HEK293T (cell line): ENCODE data around the gene KCNJ10.

ENCODE experiments used
- CTCF ChIA-PET: fragments of 350-600 bp; formaldehyde crosslinking; extraction: SDS; loops from one replicate; lab custom pipeline; 2021; ENCODE audit warnings: antibody characterized with exemption, inconsistent platforms; lab: Yijun Ruan, JAX
- POLR2A ChIA-PET: fragments of 350-600 bp; formaldehyde crosslinking; extraction: SDS; loops from one replicate; lab custom pipeline; 2020; ENCODE audit warnings: antibody characterized with exemption, inconsistent platforms; lab: Yijun Ruan, JAX
- DNase-seq: peaks from one replicate; pipeline ENCODE4 v3.0.0; 2012; ENCODE audit warnings: mixed read lengths; ENCODE audit errors: extremely low spot score
- ARNT ChIP-seq: fragments of 450-650 bp; IDR thresholded peaks from 2 replicates; pipeline ENCODE4 v1.6.1; 2017; ENCODE audit warnings: mild to moderate bottlenecking
- BHLHE40 ChIP-seq: fragments of 450-650 bp; IDR thresholded peaks from 2 replicates; pipeline ENCODE4 v1.6.1; 2016; ENCODE audit warnings: mild to moderate bottlenecking, moderate library complexity, borderline replicate concordance
- CTBP1 ChIP-seq: fragments of 450-650 bp; IDR thresholded peaks from 2 replicates; pipeline ENCODE4 v1.6.1; 2016; ENCODE audit warnings: borderline replicate concordance
- ELF4 ChIP-seq: fragments of 450-650 bp; IDR thresholded peaks from 2 replicates; pipeline ENCODE4 v1.6.1; 2017; ENCODE audit warnings: antibody characterized with exemption
- FOXA1 ChIP-seq: fragments of 450-650 bp; IDR thresholded peaks from 2 replicates; pipeline ENCODE4 v1.6.1; 2016; ENCODE audit warnings: mild to moderate bottlenecking
- FOXK2 ChIP-seq: fragments of 450-650 bp; IDR thresholded peaks from 2 replicates; pipeline ENCODE4 v1.6.1; 2016; ENCODE audit warnings: mild to moderate bottlenecking
- FOXM1 ChIP-seq: fragments of 450-650 bp; IDR thresholded peaks from 2 replicates; pipeline ENCODE4 v1.6.1; 2017; ENCODE audit warnings: mild to moderate bottlenecking, borderline replicate concordance
- HDGF ChIP-seq: fragments of 450-650 bp; IDR thresholded peaks from 2 replicates; pipeline ENCODE4 v1.6.1; 2017; ENCODE audit warnings: antibody characterized with exemption, borderline replicate concordance
- L3MBTL2 ChIP-seq: fragments of 450-650 bp; conservative IDR thresholded peaks from 2 replicates; pipeline ENCODE4 v1.6.1; 2016; ENCODE audit warnings: mild to moderate bottlenecking
- LEF1 ChIP-seq: fragments of 450-650 bp; IDR thresholded peaks from 2 replicates; pipeline ENCODE4 v1.6.1; 2017; ENCODE audit warnings: mild to moderate bottlenecking, borderline replicate concordance
- NFRKB ChIP-seq: fragments of 450-650 bp; IDR thresholded peaks from 2 replicates; pipeline ENCODE4 v1.6.1; 2016; ENCODE audit warnings: mild to moderate bottlenecking, moderate library complexity
- PKNOX1 ChIP-seq: fragments of 450-650 bp; IDR thresholded peaks from 2 replicates; pipeline ENCODE4 v1.6.1; 2016
- SP1 ChIP-seq: fragments of 450-650 bp; IDR thresholded peaks from 2 replicates; pipeline ENCODE4 v1.6.1; 2017
- SUZ12 ChIP-seq: fragments of 450-650 bp; IDR thresholded peaks from 2 replicates; pipeline ENCODE4 v1.6.1; 2016; ENCODE audit warnings: mild to moderate bottlenecking
- TARDBP ChIP-seq: fragments of 450-650 bp; IDR thresholded peaks from 2 replicates; pipeline ENCODE4 v1.6.1; 2016
- ZNF384 ChIP-seq: fragments of 450-650 bp; IDR thresholded peaks from 2 replicates; pipeline ENCODE4 v1.6.1; 2016

Gene KCNJ10

DNA sequence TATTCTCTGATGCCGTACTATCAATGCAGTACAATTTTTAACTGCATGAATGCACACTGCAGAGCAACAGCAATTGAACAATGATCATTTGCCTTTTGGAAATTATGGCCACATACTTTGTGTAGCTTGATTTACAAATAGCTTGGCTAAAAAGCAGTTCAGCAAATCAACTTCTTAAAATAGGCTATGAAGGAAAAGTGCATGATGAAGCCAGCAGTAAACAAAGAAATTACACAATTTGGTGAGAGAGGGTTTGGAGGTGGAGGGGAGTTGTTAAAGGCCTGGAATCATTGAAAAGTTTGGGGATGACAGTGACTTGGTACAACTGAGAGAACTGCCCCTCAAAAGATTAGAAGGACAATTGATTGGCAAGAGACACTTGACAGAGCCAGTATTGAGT, 44.6 kb downstream of the KCNJ10 start:
- POLR2A ChIA-PET = no interaction called here

DNA sequence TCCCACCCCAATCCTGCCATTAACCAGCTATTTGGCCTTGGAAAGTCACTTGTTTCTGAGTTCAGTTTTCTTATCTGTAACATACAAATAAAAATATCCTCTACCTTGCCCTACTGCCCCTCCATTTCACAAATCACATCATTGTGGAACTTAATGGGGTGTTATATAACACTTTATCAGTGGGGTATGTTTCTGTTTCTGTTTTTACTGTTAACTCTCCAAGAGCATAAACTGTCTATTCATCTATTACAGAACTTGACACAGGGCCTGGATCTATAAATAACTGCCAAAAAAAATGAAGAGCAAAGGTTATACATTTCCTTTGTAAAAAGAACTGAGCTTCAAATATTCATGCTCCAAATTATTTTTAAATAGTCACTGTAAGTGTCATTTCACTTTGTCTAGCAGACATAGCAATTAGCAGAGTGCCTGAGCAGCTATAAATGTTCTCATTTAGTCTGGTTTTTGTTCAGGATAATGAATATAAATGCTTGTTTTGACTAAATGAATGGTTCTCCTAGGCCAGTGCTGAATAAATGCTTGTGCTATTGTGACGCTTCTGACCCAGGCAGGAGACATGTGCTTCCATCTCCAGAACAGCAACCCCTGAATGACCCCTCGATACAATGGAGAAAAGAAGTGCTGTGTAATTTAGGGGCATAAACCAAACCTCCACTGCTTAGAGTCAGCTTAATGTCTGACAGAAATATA, 45.6 kb downstream of the KCNJ10 start:
- DNase-seq = no peak
- ChIA-PET CTCF (interaction anchor here (0.9 to 1.5 kb wide), 3 partner anchors 17 to 61 kb away, joined by 3 to 4 read pairs (median 3); no protein-coding TSS in a partner anchor), POLR2A (interaction anchor here (0.9 kb wide), 1 partner anchor 116 kb away, joined by 3 read pairs; no protein-coding TSS in a partner anchor)
- TF ChIP-seq L3MBTL2 (no peak), SUZ12 (no peak), LEF1 (no peak), ELF4 (no peak), FOXM1 (no peak), SP1 (no peak), HDGF (no peak), CTBP1 (no peak), ARNT (no peak), ZNF384 (no peak)

More for the DNA sequence above, 44.6 kb downstream of the KCNJ10 start:
- CTCF ChIA-PET = interaction anchor here (1.4 kb wide), 2 partner anchors 18 to 53 kb away, joined by 3 to 4 read pairs; no protein-coding TSS in a partner anchor
- no peak for DNase-seq
- TF ChIP-seq NFRKB (no peak), SP1 (no peak), TARDBP (no peak), FOXA1 (no peak), FOXM1 (no peak), CTBP1 (no peak), ZNF384 (no peak), ARNT (no peak), PKNOX1 (no peak), ELF4 (no peak), FOXK2 (no peak), BHLHE40 (no peak), L3MBTL2 (no peak), SUZ12 (no peak), LEF1 (no peak), HDGF (no peak)

GRCh38 chr1:160022330-160023310, 47.3 kb downstream of the KCNJ10 start:
- POLR2A ChIA-PET = interaction anchor here (1.3 kb wide), 1 partner anchor 9 kb away, joined by 3 read pairs; no protein-coding TSS in a partner anchor
- no peak for DNase-seq
- TF ChIP-seq LEF1 = no peak
- TF ChIP-seq PKNOX1 = peak; percentile 81
- no peak for TF ChIP-seq BHLHE40
- CTCF ChIA-PET = interaction anchor here (0.6 to 1.9 kb wide), 4 partner anchors 10 to 380 kb away, joined by 3 to 9 read pairs (median 4); no protein-coding TSS in a partner anchor

GRCh38 chr1:160021376-160022074, 48.4 kb downstream of the KCNJ10 start:
- POLR2A ChIA-PET = no interaction called here
- DNase-seq = no peak
- no peak for TF ChIP-seq TARDBP
- no peak for TF ChIP-seq CTBP1
- no peak for TF ChIP-seq SUZ12
- no peak for TF ChIP-seq FOXA1
- CTCF ChIA-PET = interaction anchor here (0.7 to 1.9 kb wide), 3 partner anchors 11 to 25 kb away, joined by 3 to 9 read pairs (median 4); no protein-coding TSS in a partner anchor

GRCh38 chr1:160020196-160020595, 49.8 kb downstream of the KCNJ10 start:
- POLR2A ChIA-PET = no interaction called here
- CTCF ChIA-PET = interaction anchor here (0.8 to 1.1 kb wide), 3 partner anchors 13 to 84 kb away, joined by 3 to 4 read pairs (median 3); partner anchors contain the start of gene KCNJ9
- no peak for DNase-seq
- TF ChIP-seq L3MBTL2 = no peak
- TF ChIP-seq NFRKB = no peak
- TF ChIP-seq ZNF384 = no peak
- TF ChIP-seq LEF1 = no peak
- TF ChIP-seq FOXK2 = no peak
- no peak for TF ChIP-seq FOXA1
- no peak for TF ChIP-seq PKNOX1
- TF ChIP-seq FOXM1 = no peak
- TF ChIP-seq BHLHE40 = no peak
- TF ChIP-seq ELF4 = no peak
- no peak for TF ChIP-seq CTBP1
- TF ChIP-seq TARDBP = no peak
- no peak for TF ChIP-seq SP1
- no peak for TF ChIP-seq SUZ12
- TF ChIP-seq ARNT = no peak
- TF ChIP-seq HDGF = no peak
